ENCODE data around the gene TULP1. TPM values are rescaled to one million over a fixed set of nuclear protein-coding genes. Genes with fewer than 3 reads are reported as not detected.

Gene TULP1
- total and polyA plus RNA-seq, 2 of the 4 experiments (the other 2 are of a cell fraction): not detected

DNA sequence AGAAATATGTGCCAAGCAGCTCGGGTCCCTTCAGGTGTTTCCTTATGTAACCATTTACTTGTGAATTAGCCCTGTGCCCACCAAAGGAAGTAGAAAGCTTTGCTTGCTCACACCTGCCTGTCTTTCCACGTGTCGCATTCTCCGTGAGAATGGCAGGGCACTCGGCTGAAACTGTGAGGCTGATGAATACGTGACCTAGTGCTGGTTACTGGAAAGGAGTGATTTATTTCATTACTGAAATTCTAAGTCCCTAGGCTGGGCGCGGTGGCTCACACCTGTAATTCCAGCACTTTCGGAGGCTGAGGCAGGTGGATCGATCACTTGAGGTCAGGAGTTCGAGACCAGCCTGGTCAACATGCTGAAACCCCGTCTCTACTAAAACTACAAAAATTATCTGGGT, 45.9 kb upstream of the TULP1 start:
- H3K4me2 ChIP-seq (ENCODE audit: low read depth, low read length): no peak overlapping the region
- H2BK5ac ChIP-seq (ENCODE audit: low read depth, low read length, poor library complexity, severe bottlenecking): no peak overlapping the region
- no peak overlapping the region for H4K91ac ChIP-seq (ENCODE audit: insufficient read depth, low read depth, low read length)
- ChIA-PET CTCF (no interaction called here), POLR2A (ENCODE audit: unreplicated experiment) (no interaction called here)
- H4K5ac ChIP-seq (ENCODE audit: low read depth, low read length): no peak overlapping the region
- H3K23ac ChIP-seq (ENCODE audit: low read depth, low read length): no peak overlapping the region
- no peak overlapping the region for H2AFZ ChIP-seq (replicated peaks; ENCODE audit: low read length, poor library complexity)
- TF ChIP-seq CEBPB (IDR thresholded peaks at IDR 0.05; ENCODE audit: low read depth, low read length): no peak
- TF ChIP-seq MAFK (IDR thresholded peaks at IDR 0.05; ENCODE audit: low read depth, low read length): no peak
- TF ChIP-seq, protein P1, sequence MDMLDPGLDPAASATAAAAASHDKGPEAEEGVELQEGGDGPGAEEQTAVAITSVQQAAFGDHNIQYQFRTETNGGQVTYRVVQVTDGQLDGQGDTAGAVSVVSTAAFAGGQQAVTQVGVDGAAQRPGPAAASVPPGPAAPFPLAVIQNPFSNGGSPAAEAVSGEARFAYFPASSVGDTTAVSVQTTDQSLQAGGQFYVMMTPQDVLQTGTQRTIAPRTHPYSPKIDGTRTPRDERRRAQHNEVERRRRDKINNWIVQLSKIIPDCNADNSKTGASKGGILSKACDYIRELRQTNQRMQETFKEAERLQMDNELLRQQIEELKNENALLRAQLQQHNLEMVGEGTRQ (IDR thresholded peaks at IDR 0.05; ENCODE audit: low read depth, low read length): no peak
- no peak for TF ChIP-seq FOS (IDR thresholded peaks at IDR 0.05; ENCODE audit: low read depth, low read length)
- no peak for TF ChIP-seq RAD21 (IDR thresholded peaks at IDR 0.05; ENCODE audit: low read length)
- TF ChIP-seq POLR2A (IDR thresholded peaks at IDR 0.05; ENCODE audit: low read depth, low read length): no peak
- no peak for TF ChIP-seq NFE2L2 (IDR thresholded peaks at IDR 0.05; ENCODE audit: low read depth, low read length)
- TF ChIP-seq, protein P2, sequence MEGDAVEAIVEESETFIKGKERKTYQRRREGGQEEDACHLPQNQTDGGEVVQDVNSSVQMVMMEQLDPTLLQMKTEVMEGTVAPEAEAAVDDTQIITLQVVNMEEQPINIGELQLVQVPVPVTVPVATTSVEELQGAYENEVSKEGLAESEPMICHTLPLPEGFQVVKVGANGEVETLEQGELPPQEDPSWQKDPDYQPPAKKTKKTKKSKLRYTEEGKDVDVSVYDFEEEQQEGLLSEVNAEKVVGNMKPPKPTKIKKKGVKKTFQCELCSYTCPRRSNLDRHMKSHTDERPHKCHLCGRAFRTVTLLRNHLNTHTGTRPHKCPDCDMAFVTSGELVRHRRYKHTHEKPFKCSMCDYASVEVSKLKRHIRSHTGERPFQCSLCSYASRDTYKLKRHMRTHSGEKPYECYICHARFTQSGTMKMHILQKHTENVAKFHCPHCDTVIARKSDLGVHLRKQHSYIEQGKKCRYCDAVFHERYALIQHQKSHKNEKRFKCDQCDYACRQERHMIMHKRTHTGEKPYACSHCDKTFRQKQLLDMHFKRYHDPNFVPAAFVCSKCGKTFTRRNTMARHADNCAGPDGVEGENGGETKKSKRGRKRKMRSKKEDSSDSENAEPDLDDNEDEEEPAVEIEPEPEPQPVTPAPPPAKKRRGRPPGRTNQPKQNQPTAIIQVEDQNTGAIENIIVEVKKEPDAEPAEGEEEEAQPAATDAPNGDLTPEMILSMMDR (conservative IDR thresholded peaks at IDR 0.05; ENCODE audit: low read depth, low read length): no peak
- no peak for TF ChIP-seq SMC3 (IDR thresholded peaks at IDR 0.05; ENCODE audit: low read depth, low read length)
- TF ChIP-seq RFX5 (IDR thresholded peaks at IDR 0.05; ENCODE audit: low read depth, low read length): no peak
- TF ChIP-seq, protein P3, sequence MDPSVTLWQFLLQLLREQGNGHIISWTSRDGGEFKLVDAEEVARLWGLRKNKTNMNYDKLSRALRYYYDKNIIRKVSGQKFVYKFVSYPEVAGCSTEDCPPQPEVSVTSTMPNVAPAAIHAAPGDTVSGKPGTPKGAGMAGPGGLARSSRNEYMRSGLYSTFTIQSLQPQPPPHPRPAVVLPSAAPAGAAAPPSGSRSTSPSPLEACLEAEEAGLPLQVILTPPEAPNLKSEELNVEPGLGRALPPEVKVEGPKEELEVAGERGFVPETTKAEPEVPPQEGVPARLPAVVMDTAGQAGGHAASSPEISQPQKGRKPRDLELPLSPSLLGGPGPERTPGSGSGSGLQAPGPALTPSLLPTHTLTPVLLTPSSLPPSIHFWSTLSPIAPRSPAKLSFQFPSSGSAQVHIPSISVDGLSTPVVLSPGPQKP (IDR thresholded peaks at IDR 0.05; ENCODE audit: borderline replicate concordance, low read depth, low read length): no peak
- no peak for TF ChIP-seq CHD1 (IDR thresholded peaks at IDR 0.05; ENCODE audit: low read depth, low read length)
- TF ChIP-seq MAZ (IDR thresholded peaks at IDR 0.05; ENCODE audit: borderline replicate concordance, low read depth, low read length): no peak
- H3K4me3 ChIP-seq (ENCODE audit: insufficient read depth, low read depth, low read length): no peak overlapping the region
- no peak overlapping the region for H3K9ac ChIP-seq (ENCODE audit: low read depth, low read length)
- ATAC-seq (ENCODE audit: low read depth) (no peak), DNase-seq (no peak)
- H3K4me1 ChIP-seq (ENCODE audit: control insufficient read depth, insufficient read depth, low read length): no peaks in the 10 kb centered on the region
- intact Hi-C loops (cut with micrococcal nuclease): no loop called here
- H3K27me3 ChIP-seq (ENCODE audit: control insufficient read depth, insufficient read depth, low read length): peaks cover 40% of the 10 kb centered on the region
- no peak overlapping the region for H3K27ac ChIP-seq (ENCODE audit: insufficient read depth, low read length)
- WGBS, 2 experiments (ENCODE audit: extremely low coverage in 2 of 2, insufficient read length in 1 of 2): 87% methylated on average over 6 of the region's 12 CpGs; no CpG with 5 or more reads in 1 of the 2 experiments
- H3K14ac ChIP-seq (replicated peaks; ENCODE audit: low read depth, low read length): no peak overlapping the region
- no peak overlapping the region for H3K56ac ChIP-seq (ENCODE audit: extremely low read depth, insufficient read depth, low read length)
- H3K36me3 ChIP-seq (ENCODE audit: control insufficient read depth, insufficient read depth, low read length): no peaks in the 10 kb centered on the region
- H2AK5ac ChIP-seq (ENCODE audit: low read depth, low read length): no peak overlapping the region
- H3K18ac ChIP-seq (ENCODE audit: low read depth, low read length): no peak overlapping the region
- H2BK120ac ChIP-seq (ENCODE audit: low read depth, low read length): no peak overlapping the region
- dilution Hi-C loops (cut with HindIII; ENCODE audit: low sequenced_read_pairs, unreplicated experiment): no loop called here
- H3K79me1 ChIP-seq (ENCODE audit: low read depth in 1 of 2, low read length in 2 of 2): no peaks in the 10 kb centered on the region
- no TSS peak for BruUV-seq (replicated peaks)
- no peaks in the 10 kb centered on the region for H3K9me3 ChIP-seq (ENCODE audit: control insufficient read depth, insufficient read depth, low read length)
- no peak overlapping the region for H2BK20ac ChIP-seq (ENCODE audit: low read depth, low read length)
- no peaks in the 10 kb centered on the region for H4K20me1 ChIP-seq (ENCODE audit: insufficient read depth, low read length)
- H2AK9ac ChIP-seq (replicated peaks; ENCODE audit: low read depth, low read length, poor library complexity): no peak overlapping the region
- H3K9me1 ChIP-seq (ENCODE audit: insufficient read depth, low read length): no peaks in the 10 kb centered on the region
- H2BK15ac ChIP-seq (ENCODE audit: low read depth, low read length): no peak overlapping the region
- H3K4ac ChIP-seq (ENCODE audit: low read depth, low read length): no peak overlapping the region
- in situ Hi-C loops (cut with MboI; ENCODE audit: low sequenced_read_pairs): no loop called here
- no peak overlapping the region for H4K8ac ChIP-seq (ENCODE audit: low read depth in 2 of 2, low read length in 2 of 2)

Data from IMR-90 (cell line).